ENCODE results near the gene NOS3.

The NOS3 gene

DNA sequence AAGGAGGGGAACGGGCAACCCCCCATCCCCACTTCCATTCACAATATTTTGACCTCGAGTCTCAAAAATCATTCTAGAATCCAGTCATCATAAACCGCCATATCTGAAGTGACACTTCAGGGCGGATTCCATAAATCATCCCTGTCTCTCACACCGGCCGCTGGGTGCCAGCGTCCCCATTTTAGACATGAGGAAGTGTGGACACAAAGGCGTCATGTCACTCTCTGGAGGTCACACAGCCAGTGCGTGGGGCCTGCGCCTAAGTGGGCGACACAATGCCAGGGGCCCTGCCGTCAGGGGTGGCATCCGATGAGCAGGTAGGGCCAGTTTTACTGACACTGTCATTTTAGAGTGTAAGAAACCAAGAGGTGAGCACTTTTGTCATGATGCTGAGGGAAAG lies 32.2 kb upstream of the NOS3 start:
- Histone ChIP-seq H3K9me3 (ENCODE audit: severe bottlenecking) (no peaks in the 10 kb centered on the region), H3K27ac (no peak overlapping the region), H3K36me3 (peaks cover 7% of the 10 kb centered on the region), H3K4me3 (ENCODE audit: low read depth, low read length) (no peak overlapping the region), H3K27me3 (ENCODE audit: insufficient read depth, low read depth, severe bottlenecking) (no peaks in the 10 kb centered on the region)
- TF ChIP-seq, protein P1, sequence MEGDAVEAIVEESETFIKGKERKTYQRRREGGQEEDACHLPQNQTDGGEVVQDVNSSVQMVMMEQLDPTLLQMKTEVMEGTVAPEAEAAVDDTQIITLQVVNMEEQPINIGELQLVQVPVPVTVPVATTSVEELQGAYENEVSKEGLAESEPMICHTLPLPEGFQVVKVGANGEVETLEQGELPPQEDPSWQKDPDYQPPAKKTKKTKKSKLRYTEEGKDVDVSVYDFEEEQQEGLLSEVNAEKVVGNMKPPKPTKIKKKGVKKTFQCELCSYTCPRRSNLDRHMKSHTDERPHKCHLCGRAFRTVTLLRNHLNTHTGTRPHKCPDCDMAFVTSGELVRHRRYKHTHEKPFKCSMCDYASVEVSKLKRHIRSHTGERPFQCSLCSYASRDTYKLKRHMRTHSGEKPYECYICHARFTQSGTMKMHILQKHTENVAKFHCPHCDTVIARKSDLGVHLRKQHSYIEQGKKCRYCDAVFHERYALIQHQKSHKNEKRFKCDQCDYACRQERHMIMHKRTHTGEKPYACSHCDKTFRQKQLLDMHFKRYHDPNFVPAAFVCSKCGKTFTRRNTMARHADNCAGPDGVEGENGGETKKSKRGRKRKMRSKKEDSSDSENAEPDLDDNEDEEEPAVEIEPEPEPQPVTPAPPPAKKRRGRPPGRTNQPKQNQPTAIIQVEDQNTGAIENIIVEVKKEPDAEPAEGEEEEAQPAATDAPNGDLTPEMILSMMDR (IDR thresholded peaks at IDR 0.05; ENCODE audit: low read depth, low read length): no peak
- DNase-seq: no peak

- H3K9me3 ChIP-seq (ENCODE audit: severe bottlenecking): no peaks in the 10 kb centered on the region
- TF ChIP-seq, protein P1 (IDR thresholded peaks at IDR 0.05; ENCODE audit: low read depth, low read length): no peak
- no peaks in the 10 kb centered on the region for H3K27me3 ChIP-seq (ENCODE audit: insufficient read depth, low read depth, severe bottlenecking)
- H3K36me3 ChIP-seq: peaks cover 4% of the 10 kb centered on the region
- H3K4me3 ChIP-seq (ENCODE audit: low read depth, low read length): no peak overlapping the region
- DNase-seq: no peak
- no peak overlapping the region for H3K27ac ChIP-seq
Measured at GRCh38 chr7:150959081-150959480, 31.7 kb upstream of the NOS3 start.

DNA sequence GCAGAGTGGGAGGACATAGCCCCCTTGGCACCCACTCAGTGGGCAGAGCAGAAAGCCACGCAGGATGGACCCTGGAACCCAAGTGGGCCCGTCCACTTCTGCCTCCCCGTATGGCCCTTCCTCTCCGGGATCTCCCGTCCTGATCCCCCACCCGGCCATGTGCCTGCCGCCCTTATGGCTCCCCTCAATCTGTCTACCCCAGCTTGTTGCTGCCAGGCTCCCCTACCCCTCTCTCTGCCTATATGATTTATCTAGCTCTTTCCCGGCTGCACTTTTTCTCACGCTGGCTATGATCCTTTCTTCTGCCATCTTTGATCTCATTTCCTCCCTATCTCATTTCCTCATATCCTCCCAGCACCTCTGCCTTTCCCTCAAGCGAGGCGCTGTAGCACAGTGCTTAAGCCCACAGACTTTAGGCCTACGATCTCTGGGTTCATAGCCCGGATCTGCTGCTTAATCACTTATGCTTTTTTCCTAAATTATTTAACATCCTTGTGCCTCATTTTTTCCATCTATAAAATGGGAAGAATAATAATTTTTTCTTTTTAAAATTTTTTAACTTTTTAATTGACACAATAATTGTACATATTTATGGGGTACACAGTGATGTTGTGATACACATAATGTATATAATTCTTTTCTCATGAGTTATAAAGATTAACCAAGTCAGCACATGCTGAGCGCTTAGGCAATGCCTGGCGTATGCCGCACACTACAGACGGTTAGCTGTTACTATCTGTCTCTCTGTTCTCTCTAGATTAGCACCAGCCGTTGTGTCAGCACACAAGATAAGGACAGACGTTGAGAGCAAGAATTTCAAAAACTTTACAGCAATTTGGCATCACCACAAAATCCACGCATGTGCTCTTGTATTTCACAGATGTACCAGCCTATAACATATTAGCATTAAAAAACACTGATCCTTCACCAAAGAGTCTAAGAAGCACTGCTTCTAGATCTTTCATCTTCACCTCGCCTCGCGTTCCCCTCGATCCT lies 30.8 kb upstream of the NOS3 start:
- H3K27me3 ChIP-seq (ENCODE audit: insufficient read depth, low read depth, severe bottlenecking): no peaks in the 10 kb centered on the region
- DNase-seq: no peak
- H3K36me3 ChIP-seq: peaks cover 4% of the 10 kb centered on the region
- TF ChIP-seq, protein P1 (IDR thresholded peaks at IDR 0.05; ENCODE audit: low read depth, low read length): no peak
- H3K9me3 ChIP-seq (ENCODE audit: severe bottlenecking): no peaks in the 10 kb centered on the region
- H3K4me3 ChIP-seq (ENCODE audit: low read depth, low read length): no peak overlapping the region
- H3K27ac ChIP-seq: no peak overlapping the region

DNA sequence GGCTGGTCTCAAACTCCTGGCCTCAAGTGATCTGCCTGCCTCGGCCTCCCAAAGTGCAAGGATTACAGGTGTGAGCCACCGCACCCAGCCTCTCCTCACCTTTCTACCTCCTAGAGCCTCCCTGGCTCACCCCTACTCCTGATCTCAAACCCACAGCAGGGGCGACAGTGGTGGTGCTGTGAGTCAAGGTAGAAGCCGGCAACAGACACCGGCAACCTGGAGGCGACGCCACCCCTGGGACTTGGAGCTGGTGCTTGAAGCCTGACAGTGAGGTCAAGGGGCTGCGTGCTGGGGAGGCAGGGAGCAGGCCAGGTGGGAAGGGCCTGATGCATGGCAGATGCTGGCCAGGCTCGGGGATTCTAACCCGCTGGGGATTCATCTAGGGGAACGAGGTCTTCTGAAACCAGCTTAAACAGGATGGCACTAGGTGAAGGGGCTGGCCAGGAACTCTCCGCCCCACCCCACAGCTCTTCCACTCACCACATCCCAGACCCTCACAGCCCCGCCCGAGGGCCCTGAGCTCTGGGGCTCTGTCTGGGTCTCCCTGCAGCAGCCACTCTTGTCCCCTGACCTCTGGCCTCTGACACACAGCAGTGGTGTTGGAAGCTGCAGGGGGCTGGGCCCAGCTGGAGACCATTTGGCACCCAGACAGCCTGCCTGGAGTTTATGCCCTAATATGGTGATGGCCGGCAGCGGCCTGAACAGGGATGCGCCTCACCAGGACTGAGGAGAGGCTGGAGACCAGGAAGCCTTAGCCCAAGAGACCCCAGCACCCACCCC lies 29.1 kb upstream of the NOS3 start:
- no peak overlapping the region for H3K27ac ChIP-seq
- H3K36me3 ChIP-seq: peaks cover 4% of the 10 kb centered on the region
- no peak overlapping the region for H3K4me3 ChIP-seq (ENCODE audit: low read depth, low read length)
- H3K9me3 ChIP-seq (ENCODE audit: severe bottlenecking): no peaks in the 10 kb centered on the region
- no peak for DNase-seq
- TF ChIP-seq, protein P1 (IDR thresholded peaks at IDR 0.05; ENCODE audit: low read depth, low read length): no peak
- no peaks in the 10 kb centered on the region for H3K27me3 ChIP-seq (ENCODE audit: insufficient read depth, low read depth, severe bottlenecking)

DNA sequence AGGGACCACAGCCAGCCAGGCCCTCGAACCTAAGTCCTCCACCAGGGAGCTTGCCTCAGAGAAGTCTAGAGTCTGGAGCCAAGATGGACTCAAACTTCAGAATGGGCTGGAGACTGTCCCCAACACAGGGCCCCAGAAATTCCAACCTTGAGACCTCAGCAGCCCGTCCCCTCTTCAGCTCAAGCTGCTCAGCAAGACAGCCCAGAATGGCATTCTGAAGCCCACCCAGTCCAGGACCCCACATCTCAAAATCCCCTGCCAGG lies 28.6 kb upstream of the NOS3 start:
- H3K36me3 ChIP-seq: peaks cover 7% of the 10 kb centered on the region
- H3K27me3 ChIP-seq (ENCODE audit: insufficient read depth, low read depth, severe bottlenecking): no peaks in the 10 kb centered on the region
- TF ChIP-seq, protein P1 (IDR thresholded peaks at IDR 0.05; ENCODE audit: low read depth, low read length): no peak
- H3K9me3 ChIP-seq (ENCODE audit: severe bottlenecking): no peaks in the 10 kb centered on the region
- H3K27ac ChIP-seq: no peak overlapping the region
- H3K4me3 ChIP-seq (ENCODE audit: low read depth, low read length): no peak overlapping the region
- DNase-seq: no peak
